ENCODE results near the gene IGSF3.
"Not testable (repeated sequence)": the region's sequence is repeated elsewhere in the genome, so short reads cannot be mapped to it uniquely, and the experiment has no call there.

The IGSF3 gene

GRCh38 chr1:116573431-116574095, 94.0 kb downstream of the IGSF3 start:
- no peak for DNase-seq (ENCODE audit: low read depth)

GRCh38 chr1:116572771-116573430, 94.6 kb downstream of the IGSF3 start:
- no peak for DNase-seq (ENCODE audit: low read depth)

- DNase-seq (ENCODE audit: low read depth): no peak
Measured at GRCh38 chr1:116572099-116572498, 95.4 kb downstream of the IGSF3 start.

- no peak for DNase-seq (ENCODE audit: low read depth)
Measured at GRCh38 chr1:116571215-116571919, 96.2 kb downstream of the IGSF3 start.

GRCh38 chr1:116570358-116571214, 96.9 kb downstream of the IGSF3 start, which contains the start of gene CD58:
CD58 (minus strand) TSS chr1:116571026; CDS start chr1:116570972, 54 bp downstream.
- DNase-seq (ENCODE audit: low read depth): no peak

- DNase-seq (ENCODE audit: low read depth): no peak
Measured at GRCh38 chr1:116569776-116570357, 97.7 kb downstream of the IGSF3 start.

GRCh38 chr1:116569381-116569670, 98.2 kb downstream of the IGSF3 start:
- DNase-seq (ENCODE audit: low read depth): no peak

GRCh38 chr1:116568662-116569380, 98.7 kb downstream of the IGSF3 start:
- no peak for DNase-seq (ENCODE audit: low read depth)

- DNase-seq (ENCODE audit: low read depth): no peak
Measured at GRCh38 chr1:116567790-116568661, 99.5 kb downstream of the IGSF3 start.

- no peak for DNase-seq (ENCODE audit: low read depth)
Measured at GRCh38 chr1:116565222-116565621, 102.3 kb downstream of the IGSF3 start.

GRCh38 chr1:116564426-116564825, 103.1 kb downstream of the IGSF3 start:
- DNase-seq (ENCODE audit: low read depth): no peak

- DNase-seq (ENCODE audit: low read depth): not testable (repeated sequence)
Measured at GRCh38 chr1:116562465-116562864, 105.1 kb downstream of the IGSF3 start.

GRCh38 chr1:116561563-116561962, 106.0 kb downstream of the IGSF3 start:
- DNase-seq (ENCODE audit: low read depth): no peak

- no peak for DNase-seq (ENCODE audit: low read depth)
Measured at GRCh38 chr1:116560704-116561490, 106.6 kb downstream of the IGSF3 start.

GRCh38 chr1:116559304-116559761, 108.2 kb downstream of the IGSF3 start:
- no peak for DNase-seq (ENCODE audit: low read depth)

- DNase-seq (ENCODE audit: low read depth): no peak
Measured at GRCh38 chr1:116558571-116558970, 109.0 kb downstream of the IGSF3 start.

GRCh38 chr1:116558140-116558549, 109.4 kb downstream of the IGSF3 start:
- DNase-seq (ENCODE audit: low read depth): no peak

- no peak for DNase-seq (ENCODE audit: low read depth)
Measured at GRCh38 chr1:116557323-116557878, 110.1 kb downstream of the IGSF3 start.
